ENCODE data around the gene PIK3R2. TPM values are rescaled to one million over a fixed set of nuclear protein-coding genes. Genes with fewer than 3 reads are reported as not detected.

The PIK3R2 gene
- total RNA-seq, 4 donors from 2014 or later, result 12.2 to 38.1 (median 15.7) TPM

GRCh38 chr19:18203408-18203862 lies 50.5 kb downstream of the PIK3R2 start:
- Histone ChIP-seq H3K4me1 (peaks cover 0 to 35% (median 16%) of the 10 kb centered on the region in 4 donors), H3K27me3 (peaks cover 0 to 3% of the 10 kb centered on the region in 2 donors), H3K4me3 (peak overlapping the region; percentile 59 to 79 (median 70)), H3K36me3 (peaks cover 0 to 27% (median 0%) of the 10 kb centered on the region in 3 donors), H3K9me3 (no peaks in the 10 kb centered on the region), H3K27ac (peak overlapping the region; percentile 53 to 99 (median 78))
- DNase-seq (ENCODE audit: low spot score in 2 of 2), result peak in 1 of 2 donors; percentile 38
- TF ChIP-seq CTCF (IDR thresholded peaks at IDR 0.05) (no peak), POLR2A (IDR thresholded peaks at IDR 0.05) (no peak), EP300 (IDR thresholded peaks at IDR 0.05) (no peak)
- 0% methylated on average over 17 to 30 of the region's 38 CpGs for WGBS, 2 donors

- H3K27ac ChIP-seq, result peak within 1 kb of the TSS; percentile 94 to 100 (median 98)
- peak within 1 kb of the TSS; percentile 59 to 79 (median 70) for H3K4me3 ChIP-seq
- H3K9me3 ChIP-seq, result no peaks in the 10 kb centered on the region
- peaks cover 0 to 22% (median 0%) of the 10 kb centered on the region in 3 donors for H3K36me3 ChIP-seq
- H3K4me1 ChIP-seq, result peaks cover 0 to 35% (median 16%) of the 10 kb centered on the region in 4 donors
- peak; percentile 100 for DNase-seq (ENCODE audit: low spot score in 2 of 2)
- 0 to 1% methylated on average over 21 to 29 of the region's 50 CpGs for WGBS, 2 donors
- H3K27me3 ChIP-seq, result peaks cover 0 to 8% of the 10 kb centered on the region in 2 donors
- TF ChIP-seq CTCF (IDR thresholded peaks at IDR 0.05) (peak in 2 of 5 experiments; percentile 20 to 41), EP300 (IDR thresholded peaks at IDR 0.05) (peak; percentile 84 to 97), POLR2A (IDR thresholded peaks at IDR 0.05) (peak in 1 of 2 donors; percentile 81)
Measured at GRCh38 chr19:18203863-18204393, 51.0 kb downstream of the PIK3R2 start, which contains the start of gene RAB3A. Gene RAB3A (minus strand): TSS chr19:18204042. CDS start chr19:18202740, 1,302 bp downstream.

GRCh38 chr19:18204394-18205199 lies 51.6 kb downstream of the PIK3R2 start:
- Histone ChIP-seq H3K27me3 (peaks cover 0 to 10% of the 10 kb centered on the region in 2 donors), H3K9me3 (no peaks in the 10 kb centered on the region), H3K4me3 (peak overlapping the region; percentile 30 to 79 (median 54)), H3K27ac (peak overlapping the region; percentile 94 to 100 (median 98)), H3K4me1 (peaks cover 0 to 35% (median 16%) of the 10 kb centered on the region in 4 donors), H3K36me3 (peaks cover 0 to 16% (median 0%) of the 10 kb centered on the region in 3 donors)
- TF ChIP-seq EP300 (IDR thresholded peaks at IDR 0.05) (no peak), POLR2A (IDR thresholded peaks at IDR 0.05) (peak; percentile 42 to 56), CTCF (IDR thresholded peaks at IDR 0.05) (no peak)
- DNase-seq (ENCODE audit: low spot score in 2 of 2), result peak in 1 of 2 donors; percentile 77
- WGBS, 2 donors, result 1% methylated on average over 21 to 22 of the region's 22 CpGs

GRCh38 chr19:18205200-18205892 lies 52.4 kb downstream of the PIK3R2 start:
- Histone ChIP-seq H3K27ac (peak overlapping the region; percentile 94 to 100 (median 98)), H3K36me3 (peaks cover 0 to 8% (median 0%) of the 10 kb centered on the region in 3 donors), H3K27me3 (peaks cover 0 to 10% of the 10 kb centered on the region in 2 donors), H3K4me3 (peak overlapping the region; percentile 30 to 79 (median 54)), H3K4me1 (peaks cover 0 to 35% (median 16%) of the 10 kb centered on the region in 4 donors), H3K9me3 (no peaks in the 10 kb centered on the region)
- TF ChIP-seq POLR2A (IDR thresholded peaks at IDR 0.05) (peak in 1 of 2 donors; percentile 49), EP300 (IDR thresholded peaks at IDR 0.05) (no peak), CTCF (IDR thresholded peaks at IDR 0.05) (no peak)
- peak; percentile 79 to 82 for DNase-seq (ENCODE audit: low spot score in 2 of 2)
- WGBS, 2 donors, result 16 to 18% methylated on average over 36 of the region's 36 CpGs
